NCI-H748 (cell line): Measurements from ENCODE around the gene CDC34.
A peak's percentile ranks its signal among the peaks of the same experiment; 100 is the strongest.

Source experiments
- DNase-seq: peaks from one replicate; lab custom pipeline; 2025; ENCODE audit not compliant: unreplicated experiment; lab: John Stamatoyannopoulos, UW

Gene CDC34

GRCh38 chr19:496986-497385 is 34.6 kb upstream of the CDC34 start:
- DNase-seq: no peak

GRCh38 chr19:497491-497868 is 34.1 kb upstream of the CDC34 start:
- DNase-seq: no peak

GRCh38 chr19:497869-498510 is 33.6 kb upstream of the CDC34 start:
- DNase-seq: no peak

- no peak for DNase-seq
Observed at GRCh38 chr19:498511-498891, 33.1 kb upstream of the CDC34 start.

- DNase-seq: no peak
Observed at GRCh38 chr19:498977-499623, 32.5 kb upstream of the CDC34 start.

- no peak for DNase-seq
Observed at GRCh38 chr19:501646-502045, 29.9 kb upstream of the CDC34 start.

- DNase-seq: no peak
Observed at GRCh38 chr19:504616-505015, 26.9 kb upstream of the CDC34 start.

GRCh38 chr19:506404-507285 is 24.9 kb upstream of the CDC34 start:
- peak; percentile 98 for DNase-seq

GRCh38 chr19:507286-508203 is 24.0 kb upstream of the CDC34 start, which contains the start of gene TPGS1:
Gene TPGS1 (plus strand): TSS chr19:507497. CDS start chr19:507507, 10 bp downstream.
- DNase-seq: peak; percentile 79

- no peak for DNase-seq
Observed at GRCh38 chr19:508204-509150, 23.1 kb upstream of the CDC34 start.

GRCh38 chr19:510606-511100 is 20.9 kb upstream of the CDC34 start:
- peak; percentile 85 for DNase-seq

- DNase-seq: peak; percentile 98
Observed at GRCh38 chr19:511101-511851, 20.3 kb upstream of the CDC34 start.

- DNase-seq: peak; percentile 50
Observed at GRCh38 chr19:512547-513365, 18.8 kb upstream of the CDC34 start.

- DNase-seq: no peak
Observed at GRCh38 chr19:513368-514165, 18.0 kb upstream of the CDC34 start.

- DNase-seq: no peak
Observed at GRCh38 chr19:514166-514663, 17.3 kb upstream of the CDC34 start.

- no peak for DNase-seq
Observed at GRCh38 chr19:517721-518597, 13.6 kb upstream of the CDC34 start.
